T-helper 9 cell (primary cell): Measurements from ENCODE around the gene RELCH.

ENCODE experiments used
- DNase-seq: peaks from one replicate; pipeline ENCODE4 v3.0.0-alpha.2; 2020

Gene RELCH

GRCh38 chr18:62250475-62250874, 63.4 kb downstream of the RELCH start:
- DNase-seq: no peak

DNA sequence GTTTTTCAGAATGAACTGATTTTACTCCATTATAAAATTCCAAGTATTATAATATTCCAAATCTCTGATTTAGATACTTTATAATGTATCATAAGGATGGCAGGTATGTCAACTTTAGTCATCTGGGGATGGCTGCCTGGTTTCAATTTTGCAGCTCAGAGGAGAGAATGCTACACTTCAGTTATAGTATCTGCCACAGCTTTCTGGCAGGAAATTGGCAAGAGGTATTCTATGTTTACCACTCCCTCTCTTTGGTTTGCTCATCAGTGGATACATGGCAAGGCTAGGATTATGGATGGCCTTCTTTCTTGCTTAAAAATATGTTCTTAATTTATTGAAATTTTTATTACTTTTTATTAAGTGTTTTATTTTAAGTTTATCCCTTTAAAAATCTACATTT, 71.0 kb downstream of the RELCH start:
- DNase-seq: no peak

DNA sequence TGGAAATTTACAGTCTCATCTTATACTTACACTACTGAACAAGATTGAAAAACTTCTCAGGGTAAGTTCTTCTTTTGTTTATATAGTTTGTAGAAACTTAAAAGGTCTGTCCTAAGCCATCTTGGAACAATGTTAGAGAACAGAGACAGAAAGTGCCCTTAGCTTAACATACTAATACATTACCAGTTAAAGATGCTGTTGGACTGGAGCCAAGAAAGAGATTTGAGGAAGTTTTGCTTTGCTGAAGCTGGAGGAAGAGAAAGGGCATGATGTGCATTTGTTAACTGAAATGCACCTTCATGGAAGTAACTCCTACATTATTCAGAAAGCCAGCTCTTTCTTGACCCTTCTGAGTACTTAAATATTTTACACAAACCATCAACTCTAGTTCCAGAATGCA, 71.6 kb downstream of the RELCH start:
- DNase-seq: no peak

GRCh38 chr18:62262061-62262460, 75.0 kb downstream of the RELCH start:
- no peak for DNase-seq

DNA sequence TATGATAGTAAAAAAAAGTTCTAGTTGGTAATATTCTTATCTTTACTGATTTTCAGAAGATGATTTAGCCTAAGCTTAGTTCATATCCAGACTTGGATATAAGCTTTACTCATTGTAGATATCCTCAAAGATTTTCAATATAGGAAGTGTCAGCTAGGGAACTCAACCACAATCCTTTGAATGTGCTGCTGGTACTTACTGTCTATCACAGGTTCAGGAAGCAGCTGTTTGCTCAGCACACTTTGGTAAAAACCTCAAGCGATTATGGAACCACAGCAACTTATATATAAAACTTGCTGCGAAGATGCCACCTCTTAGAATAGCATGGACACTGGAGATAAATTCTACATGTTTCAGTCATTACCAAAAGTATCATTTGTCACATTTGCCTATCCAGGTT, 77.9 kb downstream of the RELCH start:
- no peak for DNase-seq

DNA sequence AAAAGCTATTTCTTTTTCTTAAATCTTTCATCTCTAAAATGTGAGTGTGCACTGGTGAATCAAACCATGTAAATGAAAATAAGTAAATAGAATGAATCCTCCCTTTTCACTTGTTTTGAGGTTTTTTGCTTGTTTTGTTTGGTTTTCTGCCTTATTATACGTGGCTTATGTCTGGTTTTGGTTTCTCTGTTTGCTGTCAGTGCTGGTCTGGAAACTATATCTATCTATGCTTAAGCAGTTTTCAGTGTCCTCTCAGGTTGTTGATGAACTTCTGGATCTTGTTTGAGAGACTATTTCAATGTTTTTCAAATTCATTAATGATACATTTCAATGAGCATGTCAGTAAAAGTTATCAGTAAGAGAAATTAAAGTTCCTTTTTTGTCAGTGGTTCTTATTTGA, 90.0 kb downstream of the RELCH start:
- DNase-seq: no peak

GRCh38 chr18:62279561-62279960, 92.5 kb downstream of the RELCH start:
- no peak for DNase-seq

DNA sequence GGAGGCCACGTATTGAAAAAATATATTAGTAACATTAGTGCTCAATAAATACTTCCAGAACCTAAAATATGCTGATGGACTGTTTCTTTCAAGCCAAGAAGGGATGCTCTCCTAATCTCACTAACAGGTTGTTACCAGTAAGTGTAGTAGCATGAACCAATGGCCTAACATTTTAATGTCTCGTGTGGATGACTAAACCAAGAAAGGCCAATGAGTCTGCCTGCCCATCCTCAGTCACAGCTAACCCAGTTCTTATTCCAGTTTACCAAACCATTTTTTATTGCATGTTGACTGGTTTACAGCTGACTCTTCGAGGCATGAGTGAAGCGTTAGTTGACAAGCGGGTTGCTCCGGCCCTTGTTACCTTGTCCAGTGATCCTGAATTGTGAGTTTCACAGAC, 93.0 kb downstream of the RELCH start:
- DNase-seq: no peak

DNA sequence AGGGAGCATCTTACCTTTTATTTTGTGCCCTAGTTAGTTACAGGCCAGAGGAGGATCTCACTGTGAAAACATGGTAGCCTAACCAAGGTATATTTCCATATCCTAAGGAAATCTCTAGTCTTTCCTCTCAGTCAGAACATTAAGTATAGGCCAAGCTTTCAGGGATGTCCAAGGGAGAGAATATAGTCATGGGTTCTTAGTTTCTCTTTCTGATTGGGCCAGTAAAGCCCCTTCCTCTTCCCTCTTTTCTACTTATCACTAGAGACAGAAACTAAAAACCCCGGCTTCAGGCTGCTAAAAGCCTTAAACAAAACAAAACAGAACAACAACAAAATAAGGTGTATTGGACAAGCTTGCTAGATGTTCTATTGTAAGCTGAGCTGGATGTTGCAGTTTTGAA, 93.7 kb downstream of the RELCH start:
- DNase-seq: no peak

GRCh38 chr18:62281684-62282083, 94.6 kb downstream of the RELCH start:
- DNase-seq: no peak

- DNase-seq: no peak
Observed at GRCh38 chr18:62282188-62282629, 95.2 kb downstream of the RELCH start.

DNA sequence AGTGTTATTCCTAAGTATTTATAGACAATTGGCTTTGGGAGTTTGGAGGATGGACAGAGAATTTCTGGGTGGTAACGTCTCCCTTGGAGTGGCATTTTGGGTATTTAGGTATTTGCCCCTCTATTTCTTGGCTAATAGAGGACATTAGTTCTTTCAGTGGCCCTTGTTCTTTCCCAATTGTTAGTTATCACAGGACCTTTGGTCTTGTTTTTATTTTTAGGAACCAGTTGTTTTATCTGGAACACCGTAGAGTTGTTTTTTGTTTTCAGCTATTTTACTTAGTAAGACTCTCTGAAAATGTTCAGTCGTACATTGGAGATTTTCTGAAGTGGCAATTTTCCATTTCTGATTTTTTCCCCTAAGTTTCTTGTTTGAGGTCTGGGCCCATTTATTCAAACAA, 97.6 kb downstream of the RELCH start:
- DNase-seq: no peak

DNA sequence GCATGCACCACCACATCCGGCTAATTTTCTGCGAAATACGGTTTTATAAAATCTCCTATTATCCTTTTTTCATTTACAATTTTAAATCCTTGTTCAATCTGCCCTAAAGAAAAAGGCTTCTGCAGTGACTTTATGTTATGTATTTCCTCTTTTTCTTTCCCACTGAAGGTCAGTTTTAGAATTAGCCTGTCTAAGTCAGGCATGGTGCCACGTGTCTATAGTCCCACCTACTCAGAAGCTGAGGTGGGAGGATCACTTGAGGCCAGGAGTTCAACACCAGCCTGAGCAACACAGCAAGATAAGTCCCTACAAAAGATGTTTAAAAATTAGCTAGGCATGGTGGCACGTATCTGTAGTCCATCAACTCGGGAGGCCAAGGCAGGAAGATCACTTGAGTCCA, 98.2 kb downstream of the RELCH start:
- no peak for DNase-seq

GRCh38 chr18:62287781-62288664, 101.0 kb downstream of the RELCH start:
- no peak for DNase-seq

GRCh38 chr18:62288665-62289008, 101.6 kb downstream of the RELCH start:
- no peak for DNase-seq

- no peak for DNase-seq
Observed at GRCh38 chr18:62289047-62289446, 102.0 kb downstream of the RELCH start.

GRCh38 chr18:62294073-62294472, 107.0 kb downstream of the RELCH start:
- DNase-seq: no peak

DNA sequence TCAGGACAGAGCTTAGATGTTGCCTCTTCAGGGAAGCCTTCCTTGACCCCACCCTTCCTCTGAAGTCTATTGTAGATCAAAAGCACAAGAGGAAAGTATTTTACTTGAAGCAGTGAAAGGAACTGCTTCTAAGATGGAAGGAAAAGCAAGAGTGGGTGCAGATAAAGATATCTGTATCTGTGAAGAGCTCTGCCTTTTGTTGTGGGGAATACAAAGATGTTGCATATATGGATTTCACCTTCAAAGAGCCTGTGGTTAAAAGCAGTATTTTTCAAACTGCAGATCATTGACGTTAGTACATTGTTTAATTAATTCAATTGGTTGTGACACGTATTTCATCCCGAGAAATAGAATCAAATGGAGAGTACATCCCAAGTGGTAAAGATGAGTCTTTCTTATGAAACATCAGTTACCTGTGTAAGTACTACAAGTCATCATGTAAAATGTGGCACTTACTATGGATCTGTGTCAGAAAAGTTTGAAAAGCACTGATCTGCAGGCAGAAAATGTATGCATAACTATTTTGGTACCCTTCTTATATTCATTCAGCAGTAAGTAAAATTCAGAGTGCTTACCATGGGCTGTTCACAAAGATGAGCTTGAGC, 113.4 kb downstream of the RELCH start:
- no peak for DNase-seq

- DNase-seq: no peak
Observed at GRCh38 chr18:62301322-62301721, 114.3 kb downstream of the RELCH start.

- no peak for DNase-seq
Observed at GRCh38 chr18:62312851-62313250, 125.8 kb downstream of the RELCH start.

GRCh38 chr18:62318228-62319180, 131.4 kb downstream of the RELCH start:
- no peak for DNase-seq

DNA sequence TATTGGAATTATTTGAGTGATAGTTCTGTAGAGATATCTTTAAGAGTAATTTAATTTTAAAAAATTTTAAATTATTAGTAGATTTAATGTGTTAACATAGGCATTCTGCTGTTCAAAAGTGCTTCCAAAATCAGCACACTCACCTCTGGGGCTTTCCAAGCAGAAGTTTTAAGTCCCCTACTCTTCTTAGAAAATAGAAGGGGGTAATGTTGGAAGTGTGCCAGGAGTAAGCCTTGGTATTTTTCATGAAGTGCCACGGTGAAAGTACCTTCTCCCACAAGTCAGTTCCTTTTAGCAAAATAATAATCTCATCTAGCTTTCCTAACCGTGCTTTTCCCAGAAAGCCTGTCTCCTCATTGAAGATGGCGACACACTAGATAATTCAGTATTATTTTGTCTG, 134.1 kb downstream of the RELCH start:
- DNase-seq: no peak

DNA sequence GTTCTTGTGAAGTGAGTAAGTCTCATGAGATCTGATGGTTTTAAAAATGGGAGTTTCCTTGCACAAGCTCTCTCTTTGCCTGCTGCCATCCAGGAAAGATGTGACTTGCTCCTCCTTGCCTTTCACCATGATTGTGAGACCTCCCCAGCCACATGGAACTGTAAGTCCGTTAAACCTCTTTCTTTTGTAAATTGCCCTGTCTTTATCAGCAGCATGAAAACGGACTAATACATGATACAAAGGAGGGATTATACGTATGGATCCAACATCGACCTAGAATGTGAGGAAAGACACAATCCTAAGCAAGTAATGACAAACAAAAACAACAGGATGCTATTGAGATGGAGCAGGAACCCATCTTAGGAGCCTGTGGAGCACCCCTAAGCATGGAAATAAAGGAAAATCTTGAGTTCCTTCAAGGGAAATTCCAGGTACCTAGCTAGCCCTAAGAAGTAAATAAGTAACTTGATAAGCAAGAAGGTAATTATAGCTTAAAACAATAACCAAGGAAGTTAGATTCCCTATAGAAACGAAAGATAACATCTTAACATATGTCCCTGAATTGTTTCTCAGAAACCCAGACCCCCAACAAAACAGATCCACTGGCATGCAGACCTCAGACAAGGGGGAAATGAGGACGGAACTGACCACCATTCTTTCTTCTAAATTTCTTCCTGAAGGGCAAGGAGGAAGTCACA, 136.6 kb downstream of the RELCH start:
- DNase-seq: no peak
